ENCODE results near the gene PRSS53.

Gene PRSS53

DNA sequence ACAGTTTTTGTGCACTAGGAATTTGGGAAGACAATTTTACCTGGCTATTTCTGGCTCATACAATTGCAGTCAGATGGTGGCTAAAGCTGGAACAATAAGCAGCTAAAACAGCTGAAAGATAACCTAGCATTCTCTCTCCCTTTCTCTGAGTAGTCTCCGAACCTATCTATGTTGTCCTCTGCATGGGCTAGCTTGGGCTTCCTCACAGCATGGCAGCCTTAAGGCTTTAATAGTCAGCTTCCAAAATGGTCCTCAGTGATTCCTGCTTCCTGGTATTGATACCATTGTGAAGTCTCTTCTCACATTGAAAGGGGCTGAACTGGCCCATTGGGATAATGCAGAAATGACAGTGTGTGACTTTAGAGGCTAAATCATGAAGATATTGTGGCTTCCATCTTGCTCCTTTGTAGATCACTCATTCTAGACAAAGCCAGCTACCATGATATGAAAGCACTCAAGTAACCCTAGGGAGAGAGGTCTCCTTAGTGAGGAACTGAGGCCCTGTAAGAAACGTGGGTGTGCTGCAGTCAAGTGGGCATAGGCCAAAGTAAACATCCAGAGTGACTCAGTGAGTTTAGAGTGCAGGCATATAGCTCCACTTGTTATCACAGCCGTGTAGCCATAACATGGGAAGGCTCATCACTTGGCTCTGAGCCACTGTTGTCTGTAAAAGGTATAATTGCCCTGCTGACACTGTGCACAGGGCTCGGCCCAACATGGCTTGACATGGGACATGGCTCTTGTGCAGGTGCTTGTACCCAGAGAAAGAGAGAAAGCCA lies 11.3 kb upstream of the PRSS53 start:
- no peak for DNase-seq

DNA sequence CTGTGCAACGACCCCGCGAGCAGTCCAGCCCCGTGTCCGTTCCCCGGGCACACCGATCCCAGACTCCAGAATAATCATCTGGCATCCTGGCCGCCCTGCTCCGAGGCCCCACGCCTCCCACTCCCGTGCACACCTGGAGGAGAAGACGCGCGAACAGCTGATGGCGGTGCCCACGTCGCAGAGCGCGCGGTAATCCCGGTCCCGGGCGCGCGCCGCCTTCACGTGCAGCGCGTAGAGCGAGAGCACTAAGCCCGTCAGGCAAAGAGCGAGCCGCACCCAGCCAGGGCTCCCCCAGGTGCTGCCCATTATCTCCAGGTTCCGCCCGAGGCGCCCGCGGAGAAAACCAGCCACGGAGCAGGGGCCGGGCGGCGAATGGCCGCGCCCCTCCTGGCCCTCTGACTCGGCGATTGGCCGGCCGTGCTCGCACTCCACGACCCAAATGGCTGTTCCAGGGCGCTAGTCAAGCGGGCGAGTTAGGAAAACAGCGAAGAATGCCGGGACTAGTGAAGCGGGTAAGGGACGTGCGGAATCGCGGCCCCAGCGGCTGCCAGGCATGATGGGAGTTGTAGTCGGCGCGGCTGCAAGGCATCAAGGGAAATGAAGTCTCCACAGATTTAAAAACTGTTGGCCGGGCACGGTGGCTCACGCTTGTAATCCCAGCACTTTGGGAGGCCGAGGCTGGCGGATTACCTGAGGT lies 5.8 kb upstream of the PRSS53 start, which contains the start of gene VKORC1:
Gene VKORC1 (minus strand): TSS at position 374 of the 697 bp plus-strand sequence. CDS start 68 bp downstream, at position 306.
- DNase-seq: peak; percentile 47 to 97 (median 90)

DNA sequence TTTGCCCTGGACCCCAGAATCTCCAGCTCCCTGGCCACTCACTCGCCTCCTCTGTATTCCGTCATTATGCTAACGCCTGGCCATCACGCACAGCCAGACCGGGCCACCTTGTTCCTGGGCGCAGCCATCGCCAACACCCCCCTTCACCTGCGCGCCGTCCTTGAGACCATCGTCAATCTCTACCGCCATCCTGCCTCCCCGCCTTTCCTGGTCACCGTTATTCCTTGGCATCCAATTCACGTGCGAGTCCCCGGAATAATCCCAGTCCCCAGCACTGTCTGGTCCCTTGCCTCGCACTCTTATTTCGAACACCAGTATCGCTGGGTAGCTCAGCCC lies 5.3 kb upstream of the PRSS53 start:
- DNase-seq: peak in 6 of 56 donors; percentile 13 to 57 (median 52)

DNA sequence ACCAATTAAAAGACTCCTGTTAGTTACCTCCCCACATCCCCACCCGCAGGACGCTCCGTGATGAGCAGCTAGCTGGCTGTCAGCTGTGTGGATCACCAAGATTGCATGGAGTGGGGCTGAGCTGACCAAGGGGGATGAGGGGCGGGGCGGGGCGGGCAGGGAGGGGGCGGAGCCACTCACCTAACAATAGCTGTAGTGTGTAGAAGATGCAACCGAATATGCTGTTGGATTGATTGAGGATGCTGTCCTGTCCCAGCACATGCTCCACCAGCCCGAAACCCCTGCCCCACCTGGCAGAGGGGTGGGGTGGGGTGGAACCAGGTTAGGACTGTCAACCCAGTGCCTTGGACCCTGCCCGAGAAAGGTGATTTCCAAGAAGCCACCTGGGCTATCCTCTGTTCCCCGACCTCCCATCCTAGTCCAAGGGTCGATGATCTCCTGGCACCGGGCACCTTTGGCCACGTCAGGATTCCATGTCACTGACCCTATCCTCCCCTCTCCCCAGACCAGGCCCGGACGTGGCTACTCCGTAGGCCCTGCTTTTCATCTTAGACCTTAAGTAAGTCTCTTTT lies 4.5 kb upstream of the PRSS53 start:
- DNase-seq: peak in 47 of 56 donors; percentile 17 to 75 (median 52)

GRCh38 chr16:31092330-31092729 lies 3.6 kb upstream of the PRSS53 start:
- no peak for DNase-seq

DNA sequence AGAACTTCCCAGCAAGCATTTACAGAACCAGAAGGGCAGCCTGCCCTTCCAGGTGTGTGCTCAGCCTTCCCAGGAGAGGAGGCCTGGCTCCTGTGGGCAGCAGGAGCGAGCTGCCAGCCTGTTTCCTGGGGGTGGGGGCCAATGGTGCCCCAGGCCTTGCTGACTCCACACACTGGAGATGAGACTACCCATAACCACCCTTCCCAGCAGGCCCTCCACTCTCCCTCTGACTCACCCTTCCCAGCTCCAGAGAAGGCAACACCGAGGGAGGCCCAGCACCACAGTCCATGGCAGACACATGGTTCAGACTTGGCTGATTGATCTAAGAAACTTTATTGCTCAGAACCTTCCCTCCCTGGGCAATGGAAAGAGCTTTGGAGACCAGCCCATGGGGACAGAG lies 1.8 kb upstream of the PRSS53 start:
- DNase-seq: no peak

- no peak for DNase-seq
These were observed 456 bp upstream of the PRSS53 start for GRCh38 chr16:31089199-31089598.

DNA sequence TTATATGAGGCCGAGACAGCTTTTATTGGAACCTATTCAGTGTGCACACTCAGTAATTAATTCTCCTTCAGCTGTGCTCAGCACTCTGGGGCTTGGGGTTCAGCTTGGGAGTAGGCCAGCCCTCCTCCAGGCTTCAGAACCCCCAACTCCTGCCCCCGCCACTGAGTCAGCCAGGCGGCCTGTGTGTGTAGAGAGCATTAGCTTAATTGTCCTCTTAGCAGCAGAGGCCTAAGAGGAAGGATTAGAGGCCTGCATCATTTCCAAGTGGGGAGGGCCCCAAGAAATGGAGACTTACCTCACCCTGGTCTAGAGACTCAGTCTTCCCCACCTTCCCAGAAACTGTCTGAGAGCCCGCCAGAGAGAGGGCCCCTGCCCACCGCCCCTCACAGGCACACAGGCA lies 772 bp downstream of the PRSS53 start:
- DNase-seq: peak in 3 of 56 donors; percentile 4 to 66 (median 11)

GRCh38 chr16:31087481-31087880 lies 1.3 kb downstream of the PRSS53 start:
- DNase-seq: no peak

GRCh38 chr16:31086629-31086906 lies 2.2 kb downstream of the PRSS53 start:
- no peak for DNase-seq

GRCh38 chr16:31085873-31086628 lies 2.7 kb downstream of the PRSS53 start:
- no peak for DNase-seq

- DNase-seq: no peak
These were observed 3.3 kb downstream of the PRSS53 start for GRCh38 chr16:31085411-31085810.

DNA sequence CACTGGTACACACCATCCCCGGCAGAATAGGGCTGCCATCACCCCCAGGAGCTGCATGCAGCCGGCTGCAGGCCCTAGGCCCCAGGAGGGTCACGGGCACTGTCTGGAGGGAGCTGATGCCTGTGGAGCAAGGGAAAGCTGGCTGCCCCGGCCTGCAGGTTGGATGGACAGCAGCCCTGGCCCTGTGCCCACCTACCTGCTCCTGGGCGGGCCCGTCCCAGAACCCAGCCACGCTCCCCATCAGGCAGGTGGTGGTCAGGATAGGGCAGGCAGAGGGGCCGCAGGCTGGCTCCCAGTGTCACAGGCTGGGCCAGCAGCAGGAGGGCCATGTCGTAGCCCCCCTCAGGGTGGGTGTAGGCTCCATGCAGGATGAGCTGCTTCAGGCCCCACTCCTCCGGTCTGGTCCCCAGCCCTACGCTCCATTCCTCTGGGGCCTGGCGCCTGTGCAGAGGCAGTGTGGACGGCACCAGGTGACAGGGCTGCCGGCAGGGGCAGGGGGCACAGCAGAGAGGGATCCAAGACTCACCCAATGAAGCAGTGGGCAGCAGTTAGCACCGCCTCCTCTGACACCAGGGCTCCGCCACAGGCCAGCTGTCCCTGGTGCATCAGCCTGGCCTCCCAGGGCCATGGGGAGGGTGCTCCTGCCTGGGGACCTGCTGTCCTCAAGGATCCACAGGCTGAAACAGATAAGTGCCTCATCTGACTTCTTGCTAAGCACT lies 4.0 kb downstream of the PRSS53 start:
- no peak for DNase-seq

DNA sequence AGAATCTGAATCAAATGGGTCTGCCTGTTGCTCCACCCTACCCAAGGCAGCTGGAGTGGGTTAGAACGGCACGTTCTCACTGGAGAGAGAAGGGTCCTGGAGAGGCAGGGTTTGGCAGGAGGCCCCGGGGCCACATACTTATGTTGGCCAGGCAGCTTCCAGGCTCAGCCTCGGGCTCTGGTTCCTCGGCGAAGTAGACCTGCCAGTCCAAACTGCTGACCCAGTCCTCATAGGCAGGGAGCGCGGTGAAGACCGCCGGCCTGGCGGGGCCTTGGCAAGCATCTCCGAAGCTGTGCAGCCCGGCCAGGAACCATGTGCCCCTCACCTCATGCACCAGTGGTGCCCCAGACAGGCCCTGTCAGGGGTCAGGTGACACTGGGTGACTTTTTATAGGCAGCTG lies 4.8 kb downstream of the PRSS53 start:
- DNase-seq: no peak

- no peak for DNase-seq
These were observed 5.2 kb downstream of the PRSS53 start for GRCh38 chr16:31083556-31083955.

GRCh38 chr16:31083081-31083480 lies 5.7 kb downstream of the PRSS53 start:
- no peak for DNase-seq

GRCh38 chr16:31082368-31083045 lies 6.2 kb downstream of the PRSS53 start:
- DNase-seq: no peak

DNA sequence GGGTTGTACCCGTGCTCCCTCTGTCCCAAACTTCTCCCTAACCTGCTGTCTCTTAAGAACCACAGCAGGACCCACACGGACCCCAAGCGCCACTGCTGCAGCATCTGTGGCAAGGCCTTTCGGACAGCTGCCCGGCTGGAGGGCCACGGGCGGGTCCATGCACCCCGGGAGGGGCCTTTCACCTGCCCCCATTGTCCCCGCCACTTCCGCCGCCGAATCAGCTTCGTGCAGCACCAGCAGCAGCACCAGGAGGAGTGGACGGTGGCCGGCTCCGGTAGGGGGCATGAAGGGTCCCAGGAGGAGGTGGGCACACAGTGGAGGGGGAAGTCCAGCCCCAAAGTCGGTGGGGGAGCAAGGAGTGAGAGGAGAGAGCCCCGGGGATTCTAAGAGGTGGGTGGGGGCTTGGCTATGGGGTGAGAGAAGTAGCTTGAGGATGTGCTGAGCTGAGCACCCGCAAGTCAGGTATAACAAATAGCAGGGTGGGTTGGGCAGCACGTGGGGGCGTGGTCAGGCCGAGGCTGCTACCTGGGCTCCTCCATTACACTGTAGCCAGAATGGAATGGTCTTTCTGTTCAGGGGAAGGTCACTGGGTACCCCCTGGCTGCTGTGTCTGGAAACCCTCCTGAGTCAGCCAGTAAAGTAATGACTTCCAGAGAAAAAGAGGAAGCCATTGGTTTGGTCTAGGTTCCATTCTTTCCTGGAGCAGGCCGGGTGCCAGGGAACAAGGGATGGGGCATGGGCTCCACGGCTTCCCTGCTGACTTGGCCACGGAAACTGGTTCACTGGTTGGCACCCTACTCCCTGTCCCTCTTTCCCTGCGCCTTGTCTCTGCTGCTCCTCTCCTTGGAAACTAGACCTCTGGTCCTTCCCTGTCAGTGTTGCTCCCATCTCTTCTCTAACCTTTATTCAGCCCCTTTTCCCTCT lies 7.1 kb downstream of the PRSS53 start:
- peak in 18 of 56 donors; percentile 0 to 61 (median 23) for DNase-seq

- DNase-seq: no peak
These were observed 7.9 kb downstream of the PRSS53 start for GRCh38 chr16:31080756-31081419.
